PC-9 (cell line): ENCODE data around the gene RSBN1. TPM values are rescaled to one million over a fixed set of nuclear protein-coding genes. Genes with fewer than 3 reads are reported as not detected.
A peak's percentile ranks its signal among the peaks of the same experiment; 100 is the strongest.

Experiments
- BruUV-seq: library from RNA; stranded (reverse); fragments of 400-500 nt; replicated peaks from 2 replicates; lab custom pipeline; 2021; lab: Mats Ljungman, UMichigan
- CTCF ChIA-PET: fragments of 300-600 bp; sonication (Branson Sonifier 250); formaldehyde crosslinking; loops from one replicate; lab custom pipeline; 2022; ENCODE audit warnings: antibody characterized with exemption; lab: Charles Lee
- POLR2A ChIA-PET: fragments of 300-600 bp; sonication (Branson Sonifier 250); formaldehyde crosslinking; loops from one replicate; lab custom pipeline; 2022; ENCODE audit warnings: antibody characterized with exemption; ENCODE audit not compliant: unreplicated experiment; lab: Charles Lee
- DNase-seq, 2 experiments: peaks; one replicate each; pipeline versions ENCODE4 v3.0.0 to v3.0.0-alpha.2; 2015 to 2022; ENCODE audit warnings: mixed read lengths in 1 of 2
- H2AFZ ChIP-seq: fragments of 200-600 bp; sonication (generic); 2 replicates; pipeline ENCODE4 v1.8.1; 2017; ENCODE audit warnings: antibody characterized with exemption
- H3F3A ChIP-seq: fragments of 200-600 bp; sonication (generic); 2 replicates; pipeline ENCODE4 v1.8.1; 2017; ENCODE audit warnings: antibody characterized with exemption, mild to moderate bottlenecking, low read depth; ENCODE audit not compliant: insufficient read depth
- H3K27ac ChIP-seq: fragments of 200-600 bp; sonication (generic); 2 replicates; pipeline ENCODE4 v1.6.1; 2016; ENCODE audit warnings: mixed run types
- H3K27me3 ChIP-seq: fragments of 200-600 bp; sonication (generic); 2 replicates; pipeline ENCODE4 v1.6.1; 2016; ENCODE audit warnings: low read depth, mixed run types; ENCODE audit not compliant: insufficient read depth
- H3K36me3 ChIP-seq: fragments of 200-600 bp; sonication (generic); 2 replicates; pipeline ENCODE4 v1.6.1; 2016; ENCODE audit warnings: low read depth, mixed run types
- H3K4me1 ChIP-seq: fragments of 200-600 bp; sonication (generic); replicated peaks from 2 replicates; pipeline ENCODE4 v1.6.1; 2016; ENCODE audit warnings: mixed run types; ENCODE audit not compliant: insufficient read depth
- H3K4me2 ChIP-seq: fragments of 200-600 bp; sonication (generic); 2 replicates; pipeline ENCODE4 v1.6.1; 2017; ENCODE audit warnings: mixed run types
- H3K4me3 ChIP-seq: fragments of 200-600 bp; sonication (generic); 2 replicates; pipeline ENCODE4 v1.6.1; 2016; ENCODE audit warnings: mixed run types
- H3K79me2 ChIP-seq: fragments of 200-600 bp; sonication (generic); 2 replicates; pipeline ENCODE4 v1.6.1; 2017; ENCODE audit warnings: low read depth, mixed run types
- H3K9me2 ChIP-seq: fragments of 200-600 bp; sonication (generic); 2 replicates; pipeline ENCODE4 v1.8.1; 2017; ENCODE audit warnings: mild to moderate bottlenecking; ENCODE audit not compliant: insufficient read depth
- H3K9me3 ChIP-seq: fragments of 200-600 bp; sonication (generic); 2 replicates; pipeline ENCODE4 v1.8.1; 2016; ENCODE audit warnings: low read depth; ENCODE audit not compliant: insufficient read depth
- H4K20me1 ChIP-seq: fragments of 200-600 bp; sonication (generic); 2 replicates; pipeline ENCODE4 v1.8.1; 2017; ENCODE audit not compliant: insufficient read depth
- EZH2 ChIP-seq: fragments of 200-600 bp; sonication (generic); IDR thresholded peaks from 2 replicates; pipeline ENCODE4 v1.8.0; 2017; ENCODE audit warnings: antibody characterized with exemption, low read depth
- intact Hi-C: fragments of 100-400 bp; cut with micrococcal nuclease; formaldehyde crosslinking; loops from one replicate; pipeline ENCODE4 v1.10.0; 2022; ENCODE audit not compliant: unreplicated experiment
- total RNA-seq: library from RNA; stranded (reverse); gene quantifications from 2 replicates; pipeline ENCODE4 v1.2.3, GENCODE V29; 2021
- TF ChIP-seq, protein P1 (sequence below): fragments of 200-600 bp; sonication (generic); conservative IDR thresholded peaks from 2 replicates; pipeline ENCODE4 v1.6.1; 2017; ENCODE audit warnings: mixed run types, antibody characterized with exemption, mild to moderate bottlenecking, moderate library complexity

RSBN1 gene
- total RNA-seq, 1 experiment from 2014 or later: 12.3 TPM

DNA sequence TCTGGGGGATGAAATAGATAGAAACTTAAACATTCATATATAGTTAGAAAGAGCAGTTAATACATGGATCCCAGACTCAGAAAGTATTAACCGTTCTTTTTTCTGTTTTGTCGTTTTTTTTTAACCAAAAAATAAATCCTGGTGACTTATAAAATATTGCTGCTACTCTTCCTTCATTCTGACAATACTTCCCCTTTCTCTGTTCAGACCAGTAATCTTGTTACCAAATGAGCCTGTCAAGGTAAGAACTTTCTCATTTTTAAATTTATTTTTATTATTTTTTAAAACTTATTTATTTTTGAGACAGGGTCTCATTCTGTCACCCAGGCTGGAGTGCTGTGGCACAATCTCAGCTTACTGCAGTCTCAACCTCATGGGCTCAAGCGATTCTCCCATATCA, 45.5 kb upstream of the RSBN1 start:
- H2AFZ ChIP-seq: 0 out of 2 replicates have a peak overlapping the region, but pooled peaks have one; percentile 7
- H3F3A ChIP-seq: no peaks in the 10 kb centered on the region
- CTCF ChIA-PET: no interaction called here
- H3K27ac ChIP-seq: no peak overlapping the region
- DNase-seq: no peak
- BruUV-seq: no TSS peak
- H3K9me3 ChIP-seq: no peaks in the 10 kb centered on the region
- H3K27me3 ChIP-seq: no peaks in the 10 kb centered on the region
- no peak overlapping the region for H3K4me3 ChIP-seq
- H4K20me1 ChIP-seq: no peaks in the 10 kb centered on the region
- POLR2A ChIA-PET: no interaction called here
- H3K9me2 ChIP-seq: no peaks in the 10 kb centered on the region
- H3K79me2 ChIP-seq: no peaks in the 10 kb centered on the region
- no peaks in the 10 kb centered on the region for H3K4me1 ChIP-seq
- no peak for TF ChIP-seq EZH2
- TF ChIP-seq, protein P1, sequence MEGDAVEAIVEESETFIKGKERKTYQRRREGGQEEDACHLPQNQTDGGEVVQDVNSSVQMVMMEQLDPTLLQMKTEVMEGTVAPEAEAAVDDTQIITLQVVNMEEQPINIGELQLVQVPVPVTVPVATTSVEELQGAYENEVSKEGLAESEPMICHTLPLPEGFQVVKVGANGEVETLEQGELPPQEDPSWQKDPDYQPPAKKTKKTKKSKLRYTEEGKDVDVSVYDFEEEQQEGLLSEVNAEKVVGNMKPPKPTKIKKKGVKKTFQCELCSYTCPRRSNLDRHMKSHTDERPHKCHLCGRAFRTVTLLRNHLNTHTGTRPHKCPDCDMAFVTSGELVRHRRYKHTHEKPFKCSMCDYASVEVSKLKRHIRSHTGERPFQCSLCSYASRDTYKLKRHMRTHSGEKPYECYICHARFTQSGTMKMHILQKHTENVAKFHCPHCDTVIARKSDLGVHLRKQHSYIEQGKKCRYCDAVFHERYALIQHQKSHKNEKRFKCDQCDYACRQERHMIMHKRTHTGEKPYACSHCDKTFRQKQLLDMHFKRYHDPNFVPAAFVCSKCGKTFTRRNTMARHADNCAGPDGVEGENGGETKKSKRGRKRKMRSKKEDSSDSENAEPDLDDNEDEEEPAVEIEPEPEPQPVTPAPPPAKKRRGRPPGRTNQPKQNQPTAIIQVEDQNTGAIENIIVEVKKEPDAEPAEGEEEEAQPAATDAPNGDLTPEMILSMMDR: no peak
- no peak overlapping the region for H3K4me2 ChIP-seq
- H3K36me3 ChIP-seq: no peaks in the 10 kb centered on the region
- intact Hi-C loops: no loop called here

DNA sequence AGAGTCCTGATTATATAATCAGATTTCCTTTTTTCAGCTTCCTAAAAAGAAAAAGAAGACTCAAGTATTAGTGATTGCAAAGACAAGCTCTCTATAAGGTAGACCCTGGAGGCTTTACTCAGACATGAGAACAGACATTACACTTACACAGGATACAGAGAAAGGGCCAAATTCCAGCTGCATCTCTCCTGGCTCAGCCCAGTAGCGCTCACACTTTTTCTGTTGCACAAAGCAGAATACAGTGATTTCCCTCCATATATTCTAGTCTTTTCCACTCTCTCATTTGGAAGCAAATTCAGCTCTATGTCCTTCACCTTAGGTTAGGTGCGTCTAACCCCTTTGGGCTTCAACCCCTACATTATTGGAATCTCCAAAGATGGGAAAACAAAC, 44.1 kb upstream of the RSBN1 start:
- no peaks in the 10 kb centered on the region for H3K9me2 ChIP-seq
- H3K27me3 ChIP-seq: no peaks in the 10 kb centered on the region
- H3K36me3 ChIP-seq: no peaks in the 10 kb centered on the region
- no peaks in the 10 kb centered on the region for H4K20me1 ChIP-seq
- no peak for DNase-seq
- no peaks in the 10 kb centered on the region for H3K79me2 ChIP-seq
- no peak overlapping the region for H3K4me3 ChIP-seq
- H3K9me3 ChIP-seq: no peaks in the 10 kb centered on the region
- no TSS peak for BruUV-seq
- H3K27ac ChIP-seq: no peak overlapping the region
- CTCF ChIA-PET: no interaction called here
- intact Hi-C loops: no loop called here
- H3K4me2 ChIP-seq: no peak overlapping the region
- POLR2A ChIA-PET: no interaction called here
- H3K4me1 ChIP-seq: no peaks in the 10 kb centered on the region
- H3F3A ChIP-seq: no peaks in the 10 kb centered on the region
- no peak overlapping the region for H2AFZ ChIP-seq
- TF ChIP-seq, protein P1: no peak
- no peak for TF ChIP-seq EZH2

DNA sequence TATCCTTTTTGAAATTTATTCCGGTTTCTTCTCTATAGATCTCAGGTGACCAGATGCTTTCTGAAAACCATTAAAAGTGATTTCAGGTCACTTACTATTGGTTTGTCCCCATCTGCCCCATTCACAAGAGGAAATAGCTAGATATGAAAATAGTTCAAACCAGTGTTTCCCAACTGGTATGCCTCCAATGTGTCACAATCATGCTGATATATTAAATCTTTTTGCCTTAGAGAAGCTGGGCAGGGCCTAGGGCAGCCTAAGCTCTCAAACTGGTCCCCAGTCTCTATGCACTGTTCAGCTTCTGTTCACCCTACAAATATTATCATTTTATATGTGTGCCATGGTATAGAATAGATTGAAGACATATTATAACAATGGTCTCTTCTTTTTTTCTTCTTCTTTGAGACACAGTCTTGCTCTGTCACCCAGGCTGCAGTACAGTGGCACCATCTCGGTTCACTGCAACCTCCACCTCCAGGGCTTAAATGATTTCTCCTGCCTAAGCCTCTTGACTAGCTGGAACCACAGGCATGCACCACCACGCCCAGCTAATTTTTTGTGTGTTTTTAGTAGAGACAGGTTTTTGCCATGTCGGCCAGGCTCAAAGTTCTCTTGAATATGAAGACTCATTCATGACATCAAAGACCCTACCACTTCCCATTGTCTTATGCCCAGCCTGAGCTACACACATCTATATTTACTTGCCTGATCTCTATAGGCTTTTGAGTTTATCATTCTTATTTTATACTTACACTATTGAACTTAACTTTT, 43.5 kb upstream of the RSBN1 start:
- Histone ChIP-seq H4K20me1 (no peaks in the 10 kb centered on the region), H3K9me2 (no peaks in the 10 kb centered on the region), H3K36me3 (no peaks in the 10 kb centered on the region), H3K27ac (no peak overlapping the region), H3K4me3 (no peak overlapping the region), H3F3A (no peaks in the 10 kb centered on the region), H3K79me2 (no peaks in the 10 kb centered on the region), H3K4me2 (no peak overlapping the region), H2AFZ (no peak overlapping the region), H3K4me1 (no peaks in the 10 kb centered on the region), H3K9me3 (no peaks in the 10 kb centered on the region), H3K27me3 (no peaks in the 10 kb centered on the region)
- BruUV-seq: no TSS peak
- intact Hi-C loops: no loop called here
- ChIA-PET CTCF (no interaction called here), POLR2A (no interaction called here)
- no peak for TF ChIP-seq EZH2
- TF ChIP-seq, protein P1: no peak
- no peak for DNase-seq
